Measurements from ENCODE around the gene CNRIP1. TPM values are rescaled to one million over a fixed set of nuclear protein-coding genes. Genes with fewer than 3 reads are reported as not detected.
"Not testable (repeated sequence)": the region's sequence is repeated elsewhere in the genome, so short reads cannot be mapped to it uniquely, and the experiment has no call there.

Gene CNRIP1
- total RNA-seq, 5 donors from 2014 or later (not counting 1 experiment from before 2014, with no cell fraction given), result 0.53 to 0.63 (median 0.59) TPM; not detected in 2

- DNase-seq (no peak), ATAC-seq (replicated peaks in 1 of 4) (no peak)
- Histone ChIP-seq H3K27me3 (replicated peaks in 1 of 2; ENCODE audit: control insufficient read depth in 2 of 2, extremely low read depth in 1 of 2, insufficient read depth in 2 of 2, low read length in 1 of 2) (peaks cover 0 to 2% of the 10 kb centered on the region in 2 experiments), H3K27ac (ENCODE audit: low read length) (no peak overlapping the region), H3K4me1 (ENCODE audit: control insufficient read depth in 1 of 2, extremely low read depth in 1 of 2, insufficient read depth in 2 of 2, low read length in 2 of 2) (peaks cover 0 to 3% of the 10 kb centered on the region in 2 experiments), H3K9me3 (no peaks in the 10 kb centered on the region), H3K4me3 (ENCODE audit: control insufficient read depth in 1 of 2, extremely low read depth in 1 of 2, low read length in 1 of 2) (no peak overlapping the region), H3K36me3 (ENCODE audit: control insufficient read depth in 2 of 2, extremely low read depth in 1 of 2, insufficient read depth in 1 of 2, low read length in 1 of 2) (no peaks in the 10 kb centered on the region)
- no peak overlapping the region for H3K27ac Mint-ChIP-seq
- POLR2A ChIA-PET, result no interaction called here
- no peaks in the 10 kb centered on the region for H3K9me3 Mint-ChIP-seq
- peaks cover 0 to 1% (median under 1%) of the 10 kb centered on the region in 3 donors for H3K4me1 Mint-ChIP-seq
- CTCF ChIA-PET, result interaction anchor here (0.7 to 1.0 kb wide), 3 partner anchors 15 to 85 kb away, joined by 3 to 6 read pairs (median 3); no protein-coding TSS in a partner anchor
- H3K27me3 Mint-ChIP-seq, result no peaks in the 10 kb centered on the region
- WGBS (ENCODE audit: insufficient coverage), result 100% methylated on average over 2 of the region's 4 CpGs
- no peaks in the 10 kb centered on the region for H3K36me3 Mint-ChIP-seq
- no peak overlapping the region for H3K4me3 Mint-ChIP-seq
Measured at GRCh38 chr2:68356599-68357239, 37.0 kb upstream of the CNRIP1 start.

- ATAC-seq (replicated peaks in 1 of 4), result no peak
Measured at GRCh38 chr2:68352651-68353391, 33.1 kb upstream of the CNRIP1 start.

GRCh38 chr2:68351997-68352396, 32.2 kb upstream of the CNRIP1 start:
- CTCF ChIA-PET, result interaction anchor here in 1 of 2 donors (0.9 kb wide), 1 partner anchor 88 kb away, joined by 3 read pairs; no protein-coding TSS in a partner anchor

More at GRCh38 chr2:68352651-68353391, 33.1 kb upstream of the CNRIP1 start:
- peaks cover 0 to 8% of the 10 kb centered on the region in 2 donors for H3K27me3 Mint-ChIP-seq
- no peaks in the 10 kb centered on the region for H3K9me3 Mint-ChIP-seq
- Histone ChIP-seq H3K27ac (ENCODE audit: low read length) (no peak overlapping the region), H3K4me3 (ENCODE audit: control insufficient read depth in 1 of 2, extremely low read depth in 1 of 2, low read length in 1 of 2) (no peak overlapping the region), H3K9me3 (no peaks in the 10 kb centered on the region), H3K36me3 (ENCODE audit: control insufficient read depth in 2 of 2, extremely low read depth in 1 of 2, insufficient read depth in 1 of 2, low read length in 1 of 2) (no peaks in the 10 kb centered on the region), H3K4me1 (ENCODE audit: control insufficient read depth in 1 of 2, extremely low read depth in 1 of 2, insufficient read depth in 2 of 2, low read length in 2 of 2) (peaks cover 0 to 2% of the 10 kb centered on the region in 2 experiments), H3K27me3 (replicated peaks in 1 of 2; ENCODE audit: control insufficient read depth in 2 of 2, extremely low read depth in 1 of 2, insufficient read depth in 2 of 2, low read length in 1 of 2) (peaks cover 0 to 2% of the 10 kb centered on the region in 2 experiments)
- CTCF ChIA-PET, result no interaction called here
- H3K27ac Mint-ChIP-seq, result no peak overlapping the region
- no peak for DNase-seq
- POLR2A ChIA-PET, result no interaction called here
- H3K4me3 Mint-ChIP-seq, result no peak overlapping the region
- 20% methylated on average over 2 of the region's 2 CpGs for WGBS (ENCODE audit: insufficient coverage)
- no peaks in the 10 kb centered on the region for H3K36me3 Mint-ChIP-seq
- H3K4me1 Mint-ChIP-seq, result no peaks in the 10 kb centered on the region

DNA sequence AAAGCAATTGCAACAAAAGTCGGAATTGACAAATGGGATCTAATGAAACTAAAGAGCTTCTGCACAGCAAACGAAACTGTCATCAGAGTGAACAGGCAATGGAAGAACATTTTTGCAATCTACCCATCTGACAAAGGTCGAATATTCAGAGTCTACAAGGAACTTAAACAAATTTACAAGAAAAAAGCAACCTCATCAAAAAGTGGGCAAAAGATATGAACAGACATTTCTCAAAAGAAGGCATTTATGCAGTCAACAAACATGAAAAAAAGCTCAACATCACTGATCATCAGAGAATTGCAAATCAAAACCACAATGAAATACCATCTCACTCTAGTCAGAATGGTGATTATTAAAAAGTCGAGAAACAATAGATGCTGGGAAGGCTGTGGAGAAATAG, 29.3 kb upstream of the CNRIP1 start:
- H3K27ac Mint-ChIP-seq; H3K4me3 ChIP-seq (ENCODE audit: control insufficient read depth in 1 of 2, extremely low read depth in 1 of 2, low read length in 1 of 2); H3K36me3 ChIP-seq (ENCODE audit: control insufficient read depth in 2 of 2, extremely low read depth in 1 of 2, insufficient read depth in 1 of 2, low read length in 1 of 2); ATAC-seq (replicated peaks in 1 of 4); CTCF ChIA-PET; H3K9me3 ChIP-seq; H3K27me3 ChIP-seq (replicated peaks in 1 of 2; ENCODE audit: control insufficient read depth in 2 of 2, extremely low read depth in 1 of 2, insufficient read depth in 2 of 2, low read length in 1 of 2); DNase-seq; POLR2A ChIA-PET; H3K36me3 Mint-ChIP-seq; H3K9me3 Mint-ChIP-seq; H3K4me1 Mint-ChIP-seq; H3K4me3 Mint-ChIP-seq; H3K4me1 ChIP-seq (ENCODE audit: control insufficient read depth in 1 of 2, extremely low read depth in 1 of 2, insufficient read depth in 2 of 2, low read length in 2 of 2); H3K27ac ChIP-seq (ENCODE audit: low read length): not testable (repeated sequence)
- peaks cover 24 to 34% of the 10 kb centered on the region in 2 donors for H3K27me3 Mint-ChIP-seq
- 63% methylated on average over 1 of the region's 4 CpGs for WGBS (ENCODE audit: insufficient coverage)

More at GRCh38 chr2:68351997-68352396, 32.2 kb upstream of the CNRIP1 start:
- no peaks in the 10 kb centered on the region for H3K36me3 ChIP-seq (ENCODE audit: control insufficient read depth in 2 of 2, extremely low read depth in 1 of 2, insufficient read depth in 1 of 2, low read length in 1 of 2)
- H3K4me3 ChIP-seq (ENCODE audit: control insufficient read depth in 1 of 2, extremely low read depth in 1 of 2, low read length in 1 of 2), result no peak overlapping the region
- H3K9me3 ChIP-seq, result no peaks in the 10 kb centered on the region
- H3K27ac ChIP-seq (ENCODE audit: low read length), result no peak overlapping the region
- no peak for ATAC-seq (replicated peaks in 1 of 4)
- Mint-ChIP-seq H3K9me3 (no peaks in the 10 kb centered on the region), H3K36me3 (no peaks in the 10 kb centered on the region), H3K27ac (no peak overlapping the region), H3K27me3 (peaks cover 6 to 14% of the 10 kb centered on the region in 2 donors), H3K4me3 (no peak overlapping the region), H3K4me1 (no peaks in the 10 kb centered on the region)
- H3K4me1 ChIP-seq (ENCODE audit: control insufficient read depth in 1 of 2, extremely low read depth in 1 of 2, insufficient read depth in 2 of 2, low read length in 2 of 2), result no peaks in the 10 kb centered on the region
- DNase-seq, result no peak
- 100% methylated on average over 2 of the region's 6 CpGs for WGBS (ENCODE audit: insufficient coverage)
- POLR2A ChIA-PET, result no interaction called here
- peaks cover 0 to 2% of the 10 kb centered on the region in 2 experiments for H3K27me3 ChIP-seq (replicated peaks in 1 of 2; ENCODE audit: control insufficient read depth in 2 of 2, extremely low read depth in 1 of 2, insufficient read depth in 2 of 2, low read length in 1 of 2)

DNA sequence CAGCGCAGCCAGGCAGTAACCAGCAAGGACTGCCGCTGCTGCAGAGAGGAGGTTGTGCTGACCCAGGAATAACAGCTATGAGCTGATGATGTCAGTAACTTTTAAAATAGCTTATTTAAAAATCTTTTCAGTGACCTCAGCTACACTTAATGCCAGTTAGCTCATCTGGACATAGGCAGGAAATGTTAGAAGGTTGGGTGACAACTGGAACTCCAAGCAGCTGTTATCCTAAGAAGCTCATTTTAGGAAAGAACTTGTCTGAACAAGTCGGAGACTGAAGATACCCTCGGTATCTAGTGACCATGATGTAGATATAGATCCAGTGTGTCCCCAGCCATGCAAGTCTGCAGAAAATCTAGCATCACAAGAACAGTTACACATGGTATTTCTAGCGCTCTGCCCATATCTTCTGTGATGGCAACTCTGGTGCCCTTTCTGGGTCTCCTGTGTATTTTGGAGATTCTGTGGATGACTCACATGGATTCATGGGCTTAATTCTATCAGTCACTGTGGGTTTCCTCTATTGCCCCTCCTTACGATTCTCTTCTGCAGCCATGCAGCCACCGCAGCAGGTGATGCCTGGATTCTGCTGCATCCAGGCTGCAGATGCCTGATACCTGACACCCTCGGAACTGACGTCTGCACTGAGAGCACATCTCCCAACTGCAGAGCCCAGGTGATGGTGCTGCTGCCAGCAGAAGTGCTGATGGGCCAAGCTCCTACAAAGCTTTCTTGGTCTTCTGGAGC, 25.6 kb upstream of the CNRIP1 start:
- Histone ChIP-seq H3K36me3 (ENCODE audit: control insufficient read depth in 2 of 2, extremely low read depth in 1 of 2, insufficient read depth in 1 of 2, low read length in 1 of 2) (no peaks in the 10 kb centered on the region), H3K4me3 (ENCODE audit: control insufficient read depth in 1 of 2, extremely low read depth in 1 of 2, low read length in 1 of 2) (no peak overlapping the region), H3K9me3 (no peaks in the 10 kb centered on the region), H3K27ac (ENCODE audit: low read length) (no peak overlapping the region), H3K27me3 (replicated peaks in 1 of 2; ENCODE audit: control insufficient read depth in 2 of 2, extremely low read depth in 1 of 2, insufficient read depth in 2 of 2, low read length in 1 of 2) (peaks cover 0 to 9% of the 10 kb centered on the region in 2 experiments), H3K4me1 (ENCODE audit: control insufficient read depth in 1 of 2, extremely low read depth in 1 of 2, insufficient read depth in 2 of 2, low read length in 2 of 2) (no peaks in the 10 kb centered on the region)
- Mint-ChIP-seq H3K27me3 (peaks cover 46 to 53% of the 10 kb centered on the region in 2 donors), H3K9me3 (no peaks in the 10 kb centered on the region), H3K4me1 (no peaks in the 10 kb centered on the region), H3K4me3 (no peak overlapping the region), H3K36me3 (no peaks in the 10 kb centered on the region), H3K27ac (no peak overlapping the region)
- 70% methylated on average over 5 of the region's 9 CpGs for WGBS (ENCODE audit: insufficient coverage)
- CTCF ChIA-PET, result no interaction called here
- POLR2A ChIA-PET, result no interaction called here
- no peak for DNase-seq
- no peak for ATAC-seq (replicated peaks in 1 of 4)

GRCh38 chr2:68344031-68344430, 24.3 kb upstream of the CNRIP1 start:
- no CpG with 5 or more reads among the region's 1 CpG for WGBS (ENCODE audit: insufficient coverage)
- Histone ChIP-seq H3K4me1 (ENCODE audit: control insufficient read depth in 1 of 2, extremely low read depth in 1 of 2, insufficient read depth in 2 of 2, low read length in 2 of 2) (no peaks in the 10 kb centered on the region), H3K27me3 (replicated peaks in 1 of 2; ENCODE audit: control insufficient read depth in 2 of 2, extremely low read depth in 1 of 2, insufficient read depth in 2 of 2, low read length in 1 of 2) (peaks cover 0 to 12% of the 10 kb centered on the region in 2 experiments), H3K9me3 (no peaks in the 10 kb centered on the region), H3K36me3 (ENCODE audit: control insufficient read depth in 2 of 2, extremely low read depth in 1 of 2, insufficient read depth in 1 of 2, low read length in 1 of 2) (no peaks in the 10 kb centered on the region), H3K4me3 (ENCODE audit: control insufficient read depth in 1 of 2, extremely low read depth in 1 of 2, low read length in 1 of 2) (no peak overlapping the region), H3K27ac (ENCODE audit: low read length) (no peak overlapping the region)
- Mint-ChIP-seq H3K36me3 (no peaks in the 10 kb centered on the region), H3K4me3 (no peak overlapping the region), H3K27me3 (peaks cover 56 to 64% of the 10 kb centered on the region in 2 donors), H3K27ac (no peak overlapping the region), H3K4me1 (no peaks in the 10 kb centered on the region), H3K9me3 (no peaks in the 10 kb centered on the region)
- DNase-seq, result no peak
- no peak for ATAC-seq (replicated peaks in 1 of 4)
- ChIA-PET CTCF (interaction anchor here in 1 of 2 donors (0.6 to 0.9 kb wide), 2 partner anchors 33 to 96 kb away, joined by 3 to 4 read pairs; no protein-coding TSS in a partner anchor), POLR2A (no interaction called here)
